Fibroblast of skin of right biceps (primary cell): ENCODE results near the gene INPP5F.
"Not testable (repeated sequence)": the region's sequence is repeated elsewhere in the genome, so short reads cannot be mapped to it uniquely, and the experiment has no call there.

Experiments
- DNase-seq: peaks from one replicate; pipeline ENCODE4 v3.0.0-alpha.2; 2013

Gene INPP5F

DNA sequence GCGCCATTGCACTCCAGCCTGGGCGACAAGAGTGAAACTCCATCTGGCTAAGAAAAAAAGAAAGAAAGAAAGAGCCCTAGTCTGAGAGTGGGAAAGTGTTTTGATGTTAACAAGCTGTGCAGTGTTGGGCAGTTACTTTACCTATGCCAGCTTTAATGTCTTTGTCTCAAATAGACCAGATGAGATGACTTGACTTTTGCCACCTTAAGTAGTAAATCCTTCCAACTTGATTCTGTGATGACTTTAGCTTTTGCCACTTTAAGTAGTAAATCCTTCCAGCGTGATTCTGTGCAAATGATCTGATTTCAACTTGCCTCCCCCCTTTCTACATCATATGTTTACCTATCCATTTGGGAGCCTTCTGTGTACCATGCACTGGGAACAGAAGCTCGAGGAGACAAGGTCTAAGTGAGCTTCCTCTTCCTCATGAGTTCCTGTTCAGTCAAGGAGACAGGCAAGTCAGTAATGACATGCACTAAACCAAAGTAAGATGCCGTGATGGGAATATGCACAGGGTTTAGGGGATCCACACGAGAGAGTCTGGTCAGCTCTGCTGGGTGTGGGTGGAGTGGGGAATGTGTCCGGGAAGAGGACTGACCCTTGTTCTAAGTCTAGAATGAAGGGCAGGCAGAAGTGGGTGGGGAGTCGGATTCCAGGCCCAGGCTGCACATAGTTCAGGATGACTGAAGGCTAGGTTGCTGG is 17.2 kb downstream of the INPP5F start:
- DNase-seq, result no peak

GRCh38 chr10:119747940-119748339 is 22.1 kb downstream of the INPP5F start:
- no peak for DNase-seq

DNA sequence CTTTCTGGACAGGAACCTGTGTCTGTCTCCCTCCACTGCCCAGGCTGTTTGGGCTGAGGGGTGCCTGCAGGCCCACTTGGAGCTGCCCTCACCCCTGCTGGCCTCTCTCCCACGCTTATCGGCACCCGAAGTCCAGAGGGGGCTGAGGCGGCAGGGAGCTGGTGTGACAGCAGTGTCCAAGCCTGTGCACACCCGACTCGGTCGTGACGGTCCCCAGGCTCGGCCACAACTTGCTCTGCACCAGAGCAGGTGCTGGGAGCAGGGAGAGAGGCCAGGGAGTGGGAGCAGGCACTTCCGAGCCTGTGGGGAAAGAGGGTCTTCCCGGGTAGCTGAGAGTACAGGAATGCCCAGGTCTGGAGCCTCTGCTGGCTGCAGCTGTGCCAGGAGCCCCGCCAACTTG is 23.0 kb downstream of the INPP5F start:
- DNase-seq, result no peak

GRCh38 chr10:119749455-119749854 is 23.6 kb downstream of the INPP5F start:
- no peak for DNase-seq

DNA sequence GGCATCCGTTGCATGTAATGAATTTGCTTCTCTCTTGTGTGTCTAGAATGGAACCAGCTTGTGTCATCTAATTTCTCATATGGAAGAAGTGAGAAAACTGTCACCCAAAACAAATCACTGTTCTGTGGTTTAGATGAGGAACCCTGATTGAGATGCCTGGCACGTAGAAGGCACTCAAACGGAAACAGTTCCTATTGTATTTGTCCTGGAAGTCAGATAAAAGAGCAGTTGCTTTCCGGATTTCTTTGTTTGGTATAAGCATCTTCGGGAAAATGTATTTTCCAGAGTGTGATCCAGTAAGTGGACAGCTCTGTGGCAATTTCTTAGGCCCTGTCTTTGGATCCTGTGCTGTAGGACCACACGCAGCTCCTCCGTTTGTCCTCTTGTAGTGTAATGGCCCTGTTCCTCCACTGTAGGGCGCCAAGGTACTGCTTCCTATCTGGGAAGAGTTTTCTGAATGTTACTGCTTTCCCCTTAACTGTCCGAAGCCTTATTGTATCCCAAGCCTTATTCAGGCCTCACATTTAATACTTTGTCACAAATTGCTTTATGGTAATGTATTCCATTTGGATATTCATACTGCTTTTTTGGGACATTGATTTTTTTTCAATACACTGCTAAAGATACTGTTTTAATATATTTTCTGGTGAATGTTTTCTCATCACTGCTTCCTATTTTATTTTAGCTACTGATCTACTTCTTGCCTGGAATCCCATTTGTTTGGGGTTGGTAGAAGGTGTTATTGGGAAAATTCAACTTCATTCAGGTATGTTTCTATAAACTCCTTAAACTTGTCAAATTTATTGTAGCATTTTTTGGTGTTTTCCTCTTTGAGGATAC is 24.8 kb downstream of the INPP5F start:
- peak; percentile 75 for DNase-seq

DNA sequence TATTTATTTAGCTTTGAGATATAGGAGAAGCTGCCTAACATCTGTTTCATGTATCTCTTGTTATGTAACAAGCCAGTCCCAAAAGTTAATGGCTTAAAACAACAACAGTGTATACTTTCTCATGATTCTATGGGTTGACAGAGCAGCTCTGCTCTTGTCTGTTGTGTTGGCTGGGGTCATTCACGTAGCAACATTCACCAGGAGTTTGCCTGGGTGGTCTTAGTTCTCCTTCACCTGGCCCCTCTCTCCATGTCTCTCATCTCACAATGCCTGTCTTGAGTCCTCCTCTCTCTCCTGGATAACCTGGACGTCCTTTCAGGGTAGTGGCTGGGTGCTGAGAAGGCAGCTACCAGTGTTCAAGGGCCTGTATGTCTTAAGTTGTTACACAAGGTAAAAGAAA is 27.5 kb downstream of the INPP5F start:
- no peak for DNase-seq

DNA sequence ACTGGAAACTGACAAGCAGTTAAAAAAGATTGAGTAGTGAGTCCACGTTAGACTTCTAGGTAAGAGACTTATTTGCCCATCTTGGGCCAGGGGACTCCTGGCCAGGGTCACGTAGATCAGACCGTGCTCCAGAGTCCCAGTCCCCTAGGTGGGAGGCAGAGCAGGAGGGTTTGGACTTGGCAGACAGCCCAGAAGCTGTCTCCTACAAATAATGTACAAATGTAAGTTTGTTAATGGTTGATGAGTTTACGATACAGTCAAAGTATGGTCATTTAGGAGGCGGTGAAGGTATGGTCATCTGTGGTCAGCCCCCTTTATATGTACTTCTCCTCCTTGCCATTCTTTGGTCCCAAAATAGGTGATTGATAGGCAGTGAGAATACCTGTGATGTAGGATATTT is 28.2 kb downstream of the INPP5F start:
- no peak for DNase-seq

- DNase-seq, result no peak
These were observed 29.1 kb downstream of the INPP5F start for GRCh38 chr10:119754936-119755335.

- peak; percentile 32 for DNase-seq
These were observed 29.6 kb downstream of the INPP5F start for GRCh38 chr10:119755446-119755845.

- no peak for DNase-seq
These were observed 32.8 kb downstream of the INPP5F start for GRCh38 chr10:119758448-119759195.

- DNase-seq, result peak; percentile 33
These were observed 34.0 kb downstream of the INPP5F start for GRCh38 chr10:119759832-119760231.

- peak; percentile 88 for DNase-seq
These were observed 35.3 kb downstream of the INPP5F start for GRCh38 chr10:119761106-119761505.

GRCh38 chr10:119762035-119762434 is 36.2 kb downstream of the INPP5F start:
- no peak for DNase-seq

GRCh38 chr10:119762805-119763798 is 37.3 kb downstream of the INPP5F start:
- DNase-seq, result peak; percentile 55

- DNase-seq, result no peak
These were observed 42.7 kb downstream of the INPP5F start for GRCh38 chr10:119768455-119769094.

DNA sequence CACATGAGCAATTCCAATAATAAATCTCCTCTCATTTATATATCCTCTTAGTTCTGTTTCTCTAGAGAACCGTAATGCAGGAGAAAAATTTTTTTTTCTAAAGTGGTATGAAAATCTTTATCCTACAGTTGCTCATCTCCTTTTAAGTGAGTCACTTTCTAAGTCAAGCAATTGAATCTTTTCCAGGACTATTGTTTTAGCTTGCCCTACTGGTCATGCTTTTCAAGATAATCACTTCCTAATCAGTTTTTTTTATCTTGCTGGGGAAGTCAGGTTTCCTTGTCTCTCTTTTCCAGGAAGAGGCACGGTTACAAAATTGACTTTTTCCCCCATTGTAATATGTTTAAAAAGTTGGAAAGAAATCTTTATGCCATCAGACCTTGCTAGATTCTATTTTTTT is 44.0 kb downstream of the INPP5F start:
- DNase-seq, result peak; percentile 76

- DNase-seq, result no peak
These were observed 45.1 kb downstream of the INPP5F start for GRCh38 chr10:119770928-119771327.

GRCh38 chr10:119772334-119772733 is 46.5 kb downstream of the INPP5F start:
- no peak for DNase-seq

DNA sequence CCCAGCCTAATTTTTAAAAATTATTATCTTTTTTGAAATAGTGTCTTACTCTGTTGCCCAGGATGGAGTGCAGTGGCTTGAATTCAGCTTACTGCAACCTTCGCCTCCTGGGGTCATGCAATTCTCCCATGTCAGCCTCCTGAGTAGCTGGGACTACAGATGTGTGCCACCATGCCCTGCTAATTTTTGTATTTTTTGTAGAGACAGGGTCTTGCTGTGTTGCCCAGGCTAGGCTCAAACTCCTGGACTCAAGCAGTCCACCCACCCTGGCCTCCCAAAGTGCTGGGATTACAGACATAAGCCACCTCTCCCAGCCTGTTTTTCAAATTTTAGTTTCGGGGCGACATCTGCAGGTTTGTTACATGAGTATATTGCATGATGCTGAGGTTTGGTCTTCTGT is 47.2 kb downstream of the INPP5F start:
- not testable (repeated sequence) for DNase-seq

- no peak for DNase-seq
These were observed 49.7 kb downstream of the INPP5F start for GRCh38 chr10:119775529-119775928.

GRCh38 chr10:119776536-119776935 is 50.7 kb downstream of the INPP5F start:
- DNase-seq, result peak; percentile 31

GRCh38 chr10:119777686-119778085 is 51.8 kb downstream of the INPP5F start:
- no peak for DNase-seq
